GM19240 (cell line): ENCODE results near the gene HIBCH.
"Not testable (repeated sequence)": the region's sequence is repeated elsewhere in the genome, so short reads cannot be mapped to it uniquely, and the experiment has no call there.

Experiments
- DNase-seq: peaks from one replicate; pipeline ENCODE4 v3.0.0; 2011; ENCODE audit warnings: low spot score; ENCODE audit not compliant: insufficient read length

HIBCH gene

GRCh38 chr2:190158798-190159434, 160.7 kb downstream of the HIBCH start:
- no peak for DNase-seq

- DNase-seq = not testable (repeated sequence)
These were observed 161.8 kb downstream of the HIBCH start for GRCh38 chr2:190157613-190158528.

GRCh38 chr2:190156530-190157212, 163.0 kb downstream of the HIBCH start:
- DNase-seq = no peak
